Breast epithelium (tissue), 4 donors: ENCODE results near the gene GOLGA6A. TPM values are rescaled to one million over a fixed set of nuclear protein-coding genes. Genes with fewer than 3 reads are reported as not detected.
"Not testable (repeated sequence)": the region's sequence is repeated elsewhere in the genome, so short reads cannot be mapped to it uniquely, and the experiment has no call there.

Experiments
- DNase-seq, 2 donors: peaks; one replicate each; pipeline ENCODE4 v3.0.0-alpha.2; 2019; ENCODE audit warnings: low spot score in 2 of 2
- H3K27ac ChIP-seq, 2 donors: fragments of 200-600 bp; sonication (generic) in 1 of 2; one replicate each; pipeline ENCODE4 v1.5.1; 2016 to 2019; ENCODE audit warnings: mild to moderate bottlenecking in 1 of 2
- H3K27me3 ChIP-seq, 2 donors: fragments of 200-600 bp; sonication (generic) in 1 of 2; one replicate each; pipeline versions ENCODE4 v1.5.1 to v1.6.0; 2017 to 2019; ENCODE audit warnings: control low read depth in 1 of 2, mild to moderate bottlenecking in 1 of 2
- H3K36me3 ChIP-seq: fragments of 200-600 bp; one replicate; pipeline ENCODE4 v1.5.1; 2019
- H3K4me1 ChIP-seq, 2 donors: fragments of 200-600 bp; sonication (generic); one replicate each; pipeline ENCODE4 v1.5.1; 2016 to 2019; ENCODE audit warnings: control low read depth in 1 of 2
- H3K4me3 ChIP-seq, 3 donors: fragments of 200-600 bp; sonication (generic); 1 replicate in 2 of 3; 2 replicates in 1 of 3; pipeline ENCODE4 v1.5.1; 2016 to 2019; ENCODE audit warnings: mild to moderate bottlenecking in 3 of 3, moderate library complexity in 2 of 3
- H3K9me3 ChIP-seq, 2 donors: fragments of 200-600 bp; sonication (generic) in 1 of 2; one replicate each; pipeline ENCODE4 v1.5.1; 2016 to 2019; ENCODE audit warnings: control low read depth in 1 of 2
- POLR2A ChIP-seq: fragments of 450-650 bp; IDR thresholded peaks from one replicate; pipeline ENCODE4 v1.6.1; 2016; ENCODE audit warnings: antibody characterized with exemption, mild to moderate bottlenecking, moderate library complexity
- POLR2AphosphoS5 ChIP-seq, 3 donors: sonication (generic); formaldehyde crosslinking; IDR thresholded peaks; one replicate each; pipeline ENCODE4 v1.6.1; 2017; ENCODE audit warnings: antibody characterized with exemption in 3 of 3
- intact Hi-C: fragments of 100-400 bp; cut with DNase I; formaldehyde crosslinking; loops from one replicate; pipeline ENCODE4 v1.15.1; 2023; ENCODE audit warnings: low total_unique reads
- total RNA-seq, 3 donors: library from RNA; depleted of rRNA; stranded (reverse); fragments of >200 nt; gene quantifications; one replicate each; pipeline ENCODE4 v1.1.0, GENCODE V29; 2016
- TF ChIP-seq, protein P1 (sequence below), 3 donors: fragments of 450-650 bp; IDR thresholded peaks; one replicate each; pipeline ENCODE4 v1.5.1; 2016 to 2017; ENCODE audit warnings: antibody characterized with exemption in 3 of 3, mild to moderate bottlenecking in 3 of 3, moderate library complexity in 3 of 3

Gene GOLGA6A
- total RNA-seq, 3 donors from 2014 or later, result 1.0 TPM; not detected in 2

DNA sequence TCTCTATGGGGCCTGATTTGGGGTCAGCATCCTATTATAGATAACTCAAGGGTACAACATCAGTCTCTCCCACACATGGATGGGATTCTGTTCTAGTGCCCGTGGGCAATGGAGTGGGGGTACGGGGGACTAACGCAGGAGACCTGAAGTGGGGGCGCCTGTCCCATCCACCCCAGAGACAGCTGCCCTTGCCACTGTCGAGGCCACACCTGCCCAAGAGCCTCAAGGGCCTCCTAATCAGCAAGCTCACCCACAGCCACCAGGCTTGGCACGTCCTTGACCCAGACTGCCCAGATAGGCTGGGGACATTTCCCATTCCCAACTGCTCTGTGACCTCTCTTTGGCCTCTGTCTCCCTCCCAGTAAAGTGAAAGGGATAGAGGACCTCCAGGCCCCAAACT lies 39.5 kb upstream of the GOLGA6A start:
- no peak overlapping the region for H3K27ac ChIP-seq
- H3K9me3 ChIP-seq, result no peaks in the 10 kb centered on the region
- intact Hi-C loops, result no loop called here
- no peak for DNase-seq
- H3K27me3 ChIP-seq, result peaks cover 0 to 3% of the 10 kb centered on the region in 2 donors
- H3K36me3 ChIP-seq, result no peaks in the 10 kb centered on the region
- no peaks in the 10 kb centered on the region for H3K4me1 ChIP-seq
- TF ChIP-seq POLR2A, result no peak
- TF ChIP-seq, protein P1, sequence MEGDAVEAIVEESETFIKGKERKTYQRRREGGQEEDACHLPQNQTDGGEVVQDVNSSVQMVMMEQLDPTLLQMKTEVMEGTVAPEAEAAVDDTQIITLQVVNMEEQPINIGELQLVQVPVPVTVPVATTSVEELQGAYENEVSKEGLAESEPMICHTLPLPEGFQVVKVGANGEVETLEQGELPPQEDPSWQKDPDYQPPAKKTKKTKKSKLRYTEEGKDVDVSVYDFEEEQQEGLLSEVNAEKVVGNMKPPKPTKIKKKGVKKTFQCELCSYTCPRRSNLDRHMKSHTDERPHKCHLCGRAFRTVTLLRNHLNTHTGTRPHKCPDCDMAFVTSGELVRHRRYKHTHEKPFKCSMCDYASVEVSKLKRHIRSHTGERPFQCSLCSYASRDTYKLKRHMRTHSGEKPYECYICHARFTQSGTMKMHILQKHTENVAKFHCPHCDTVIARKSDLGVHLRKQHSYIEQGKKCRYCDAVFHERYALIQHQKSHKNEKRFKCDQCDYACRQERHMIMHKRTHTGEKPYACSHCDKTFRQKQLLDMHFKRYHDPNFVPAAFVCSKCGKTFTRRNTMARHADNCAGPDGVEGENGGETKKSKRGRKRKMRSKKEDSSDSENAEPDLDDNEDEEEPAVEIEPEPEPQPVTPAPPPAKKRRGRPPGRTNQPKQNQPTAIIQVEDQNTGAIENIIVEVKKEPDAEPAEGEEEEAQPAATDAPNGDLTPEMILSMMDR (IDR thresholded peaks at IDR 0.05), result no peak
- TF ChIP-seq POLR2AphosphoS5 (IDR thresholded peaks at IDR 0.05), result no peak
- no peak overlapping the region for H3K4me3 ChIP-seq

DNA sequence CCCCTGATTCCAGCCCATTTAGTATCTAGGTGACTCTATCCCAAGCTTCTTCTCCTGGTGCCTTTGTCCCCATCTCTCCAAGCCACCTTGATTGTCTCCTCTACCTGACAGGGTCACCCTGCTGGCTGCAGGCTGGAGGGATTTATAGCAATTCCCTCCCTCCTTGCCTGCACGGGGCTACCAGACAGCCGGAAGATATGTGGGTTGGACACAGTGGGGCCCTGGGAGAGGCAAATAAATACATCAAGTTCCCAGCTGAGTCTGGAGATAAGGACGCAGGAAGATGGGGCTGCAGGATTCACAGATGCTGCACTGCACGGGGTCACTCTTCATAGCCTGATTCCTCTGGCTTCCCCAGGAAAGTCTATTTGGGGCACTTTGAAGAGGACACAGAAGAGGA lies 38.7 kb upstream of the GOLGA6A start:
- no peaks in the 10 kb centered on the region for H3K36me3 ChIP-seq
- peaks cover 0 to 3% of the 10 kb centered on the region in 2 donors for H3K27me3 ChIP-seq
- no peaks in the 10 kb centered on the region for H3K9me3 ChIP-seq
- DNase-seq, result no peak
- no peak overlapping the region for H3K27ac ChIP-seq
- intact Hi-C loops, result no loop called here
- no peak overlapping the region for H3K4me3 ChIP-seq
- TF ChIP-seq, protein P1 (IDR thresholded peaks at IDR 0.05), result no peak
- TF ChIP-seq POLR2A (no peak), POLR2AphosphoS5 (IDR thresholded peaks at IDR 0.05) (no peak)
- H3K4me1 ChIP-seq, result no peaks in the 10 kb centered on the region

DNA sequence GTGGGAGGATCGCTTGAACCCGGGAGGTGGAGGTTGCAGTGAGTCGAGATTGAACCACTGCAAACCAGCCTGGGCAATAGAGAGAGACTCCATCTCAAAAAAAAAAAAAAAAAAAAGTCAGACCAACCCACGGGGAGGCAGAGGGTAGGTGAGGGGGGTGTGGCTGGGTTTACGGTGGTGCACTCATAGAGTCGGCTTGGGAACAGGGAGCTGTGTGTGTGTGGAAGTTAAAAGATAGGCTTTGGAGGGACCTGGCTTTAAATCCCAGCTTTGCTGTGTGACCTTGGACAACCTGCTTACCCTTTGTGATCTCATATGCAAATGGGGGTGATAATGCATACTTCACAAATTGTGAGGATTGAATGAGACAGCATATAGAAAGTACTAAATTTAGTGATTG lies 38.1 kb upstream of the GOLGA6A start:
- TF ChIP-seq POLR2AphosphoS5 (IDR thresholded peaks at IDR 0.05), result no peak
- TF ChIP-seq, protein P1 (IDR thresholded peaks at IDR 0.05), result no peak
- no peak for TF ChIP-seq POLR2A
- H3K4me3 ChIP-seq, result no peak overlapping the region
- H3K4me1 ChIP-seq, result no peaks in the 10 kb centered on the region
- H3K27ac ChIP-seq, result no peak overlapping the region
- no peak for DNase-seq
- H3K27me3 ChIP-seq, result no peaks in the 10 kb centered on the region
- no peaks in the 10 kb centered on the region for H3K9me3 ChIP-seq
- no peaks in the 10 kb centered on the region for H3K36me3 ChIP-seq
- intact Hi-C loops, result no loop called here

DNA sequence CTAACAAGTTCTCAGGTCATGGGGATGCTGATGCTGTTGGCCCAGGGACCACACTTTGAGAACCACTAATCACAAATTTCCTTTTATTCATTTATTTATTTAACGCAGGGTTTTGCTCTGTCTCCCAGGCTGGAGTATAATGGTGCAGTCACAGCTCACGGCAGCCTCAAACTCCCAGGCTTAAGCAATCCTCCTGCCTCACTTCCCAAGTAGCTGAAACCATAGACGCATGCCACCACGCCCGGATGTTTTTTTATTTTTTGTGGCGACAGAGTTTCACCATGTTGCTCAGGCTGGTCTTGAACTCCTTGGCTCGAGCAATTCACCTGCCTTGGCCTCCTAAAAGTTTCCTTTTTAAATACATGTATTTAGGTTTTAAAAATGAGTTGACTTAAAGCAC lies 27.4 kb upstream of the GOLGA6A start:
- no peaks in the 10 kb centered on the region for H3K9me3 ChIP-seq
- H3K4me1 ChIP-seq, result no peaks in the 10 kb centered on the region
- intact Hi-C loops, result no loop called here
- no peaks in the 10 kb centered on the region for H3K36me3 ChIP-seq
- TF ChIP-seq, protein P1 (IDR thresholded peaks at IDR 0.05), result no peak
- TF ChIP-seq POLR2AphosphoS5 (IDR thresholded peaks at IDR 0.05), result no peak
- TF ChIP-seq POLR2A, result no peak
- no peaks in the 10 kb centered on the region for H3K27me3 ChIP-seq
- H3K4me3 ChIP-seq, result no peak overlapping the region
- H3K27ac ChIP-seq, result no peak overlapping the region
- no peak for DNase-seq

DNA sequence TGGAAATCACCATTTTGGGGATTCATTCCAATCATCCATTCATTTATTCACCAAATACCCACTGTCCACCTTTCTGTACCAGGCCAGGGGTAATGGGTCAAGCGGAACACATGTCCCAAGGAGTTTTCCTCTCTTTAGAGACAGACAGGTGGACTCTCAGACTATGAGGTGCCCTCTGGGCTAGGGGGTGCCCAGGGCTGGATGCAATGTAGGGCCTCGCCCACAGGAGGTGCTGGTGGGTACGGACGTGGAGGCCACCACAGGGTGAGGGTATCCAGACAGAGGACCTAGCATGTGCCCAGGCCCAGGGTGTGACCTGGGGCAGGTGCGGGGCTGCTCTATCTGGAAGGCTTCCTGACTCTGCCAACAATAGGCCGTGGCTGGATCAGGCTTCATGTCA lies 26.3 kb upstream of the GOLGA6A start:
- H3K36me3 ChIP-seq, H3K27ac ChIP-seq, H3K4me3 ChIP-seq, DNase-seq, H3K27me3 ChIP-seq, H3K4me1 ChIP-seq, intact Hi-C loops, H3K9me3 ChIP-seq: not testable (repeated sequence)

DNA sequence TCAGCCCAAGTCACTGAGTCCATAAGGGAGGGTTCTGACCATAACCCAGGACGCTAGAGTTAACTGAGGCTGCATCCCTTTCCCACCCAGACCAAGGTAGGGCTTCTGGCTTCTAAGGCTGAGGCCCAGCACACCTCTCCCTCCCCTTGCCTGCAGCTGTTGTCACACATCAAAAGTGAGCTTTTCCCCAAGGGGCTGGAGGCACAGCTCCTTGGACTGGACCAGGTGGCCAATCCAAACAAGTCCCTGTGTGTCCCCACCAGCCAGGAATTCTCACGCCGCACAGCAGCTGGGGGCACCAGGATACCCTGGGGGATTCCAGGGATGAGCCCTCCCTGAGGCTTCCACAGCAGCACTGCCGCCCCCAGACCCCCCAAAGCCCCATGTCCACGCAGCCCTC lies 25.8 kb upstream of the GOLGA6A start:
- no peak for DNase-seq
- intact Hi-C loops, result no loop called here
- no peaks in the 10 kb centered on the region for H3K27me3 ChIP-seq
- no peaks in the 10 kb centered on the region for H3K9me3 ChIP-seq
- no peak for TF ChIP-seq POLR2A
- TF ChIP-seq, protein P1 (IDR thresholded peaks at IDR 0.05), result no peak
- TF ChIP-seq POLR2AphosphoS5 (IDR thresholded peaks at IDR 0.05), result no peak
- no peak overlapping the region for H3K4me3 ChIP-seq
- no peaks in the 10 kb centered on the region for H3K36me3 ChIP-seq
- no peak overlapping the region for H3K27ac ChIP-seq
- H3K4me1 ChIP-seq, result no peaks in the 10 kb centered on the region
